VCaP (cell line): ENCODE results near the gene PKN1.

ENCODE experiments used
- H3K27ac ChIP-seq: fragments of 450-650 bp; 2 replicates; pipeline ENCODE4 v1.5.1; 2017
- TF ChIP-seq, protein P1 (sequence below): fragments of 450-650 bp; conservative IDR thresholded peaks from 2 replicates; pipeline ENCODE4 v1.5.1; 2017; ENCODE audit warnings: mild to moderate bottlenecking, moderate library complexity

The PKN1 gene

GRCh38 chr19:14409146-14410023 lies 23.7 kb upstream of the PKN1 start:
- TF ChIP-seq, protein P1, sequence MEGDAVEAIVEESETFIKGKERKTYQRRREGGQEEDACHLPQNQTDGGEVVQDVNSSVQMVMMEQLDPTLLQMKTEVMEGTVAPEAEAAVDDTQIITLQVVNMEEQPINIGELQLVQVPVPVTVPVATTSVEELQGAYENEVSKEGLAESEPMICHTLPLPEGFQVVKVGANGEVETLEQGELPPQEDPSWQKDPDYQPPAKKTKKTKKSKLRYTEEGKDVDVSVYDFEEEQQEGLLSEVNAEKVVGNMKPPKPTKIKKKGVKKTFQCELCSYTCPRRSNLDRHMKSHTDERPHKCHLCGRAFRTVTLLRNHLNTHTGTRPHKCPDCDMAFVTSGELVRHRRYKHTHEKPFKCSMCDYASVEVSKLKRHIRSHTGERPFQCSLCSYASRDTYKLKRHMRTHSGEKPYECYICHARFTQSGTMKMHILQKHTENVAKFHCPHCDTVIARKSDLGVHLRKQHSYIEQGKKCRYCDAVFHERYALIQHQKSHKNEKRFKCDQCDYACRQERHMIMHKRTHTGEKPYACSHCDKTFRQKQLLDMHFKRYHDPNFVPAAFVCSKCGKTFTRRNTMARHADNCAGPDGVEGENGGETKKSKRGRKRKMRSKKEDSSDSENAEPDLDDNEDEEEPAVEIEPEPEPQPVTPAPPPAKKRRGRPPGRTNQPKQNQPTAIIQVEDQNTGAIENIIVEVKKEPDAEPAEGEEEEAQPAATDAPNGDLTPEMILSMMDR, result no peak
- H3K27ac ChIP-seq, result no peak overlapping the region

GRCh38 chr19:14410091-14411051 lies 22.7 kb upstream of the PKN1 start:
- no peak overlapping the region for H3K27ac ChIP-seq
- TF ChIP-seq, protein P1, result no peak

DNA sequence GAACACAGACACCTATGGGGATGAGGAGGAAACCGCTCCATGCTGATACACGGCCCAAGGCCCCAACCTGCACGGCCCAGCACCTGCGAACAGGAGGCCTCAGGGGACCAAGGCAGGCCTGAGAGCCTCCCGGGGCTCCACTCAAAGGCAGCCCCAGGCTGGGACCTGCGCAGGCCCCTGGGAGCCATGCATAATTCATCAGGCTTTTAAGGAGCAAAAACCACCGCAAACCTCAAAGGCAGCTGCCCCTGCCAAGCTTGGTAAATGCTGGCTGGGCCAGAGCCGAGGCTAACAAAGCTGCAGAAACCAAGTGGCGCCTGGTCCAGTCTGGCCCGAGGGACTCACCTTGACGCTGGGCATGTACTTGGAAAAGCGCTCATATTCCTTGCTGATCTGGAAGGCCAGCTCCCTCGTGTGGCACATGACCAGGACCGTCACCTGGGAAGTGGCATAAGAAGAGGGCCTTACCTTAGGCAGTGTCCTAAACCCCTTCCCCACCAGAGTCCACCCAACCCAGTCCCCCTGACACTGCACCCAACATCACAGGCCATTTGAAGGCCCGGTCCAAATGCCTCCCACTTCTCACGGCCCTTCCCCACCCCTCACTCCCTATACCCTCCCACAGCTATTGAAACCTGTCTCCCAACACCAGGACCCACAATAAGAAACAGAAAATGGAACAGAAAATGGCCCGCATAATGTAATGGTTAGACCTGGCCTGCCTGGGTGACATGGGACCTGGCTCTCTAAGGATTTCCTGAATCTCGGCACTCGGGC lies 21.8 kb upstream of the PKN1 start:
- no peak overlapping the region for H3K27ac ChIP-seq

DNA sequence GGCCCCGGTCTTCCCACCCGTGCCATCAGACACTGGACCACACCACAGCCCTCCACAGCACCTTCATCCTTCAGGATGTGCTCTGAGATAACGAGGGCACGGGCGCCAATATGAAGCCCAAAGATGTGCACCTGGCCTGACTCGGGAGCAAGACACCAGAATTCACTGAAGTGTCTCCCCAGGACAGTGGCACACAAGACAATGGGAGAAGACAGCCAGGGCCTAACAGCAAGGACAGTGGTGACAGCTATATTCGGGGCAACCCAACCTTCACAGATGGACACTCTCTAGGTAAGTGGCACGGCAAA lies 21.2 kb upstream of the PKN1 start:
- no peak overlapping the region for H3K27ac ChIP-seq
- TF ChIP-seq, protein P1, result no peak

More for the DNA sequence above, 21.8 kb upstream of the PKN1 start:
- TF ChIP-seq, protein P1, result no peak

DNA sequence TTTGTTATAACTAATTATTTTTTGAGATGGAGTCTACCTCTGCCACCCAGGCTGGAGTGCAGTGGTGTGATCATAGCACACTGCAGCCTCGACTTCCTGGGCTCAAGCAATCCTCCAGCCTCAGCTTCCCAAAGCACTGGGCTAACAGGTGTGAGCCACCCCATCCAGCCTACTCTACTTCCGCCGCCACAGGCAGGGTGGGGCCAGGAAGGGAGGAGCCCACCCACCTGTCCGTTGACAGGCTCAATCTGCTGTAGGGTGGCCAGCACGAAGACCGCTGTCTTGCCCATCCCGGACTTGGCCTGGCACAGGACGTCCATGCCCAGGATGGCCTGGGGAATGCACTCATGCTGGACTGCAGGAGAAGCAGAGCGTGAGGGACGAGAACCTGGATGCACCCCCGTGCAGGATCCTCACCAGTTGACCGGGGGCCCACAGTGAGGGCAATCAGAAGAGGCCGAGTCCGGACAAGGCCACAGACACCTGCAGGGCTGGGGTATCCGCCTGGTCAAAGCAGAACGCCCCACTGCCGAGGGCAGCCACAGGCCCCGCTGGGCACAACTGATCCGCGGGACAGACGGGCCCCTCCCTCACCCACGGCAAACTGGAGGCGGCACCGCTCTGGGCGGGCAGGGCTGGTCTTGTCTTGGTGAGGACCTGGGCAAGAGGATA lies 20.6 kb upstream of the PKN1 start:
- no peak overlapping the region for H3K27ac ChIP-seq
- TF ChIP-seq, protein P1, result no peak

DNA sequence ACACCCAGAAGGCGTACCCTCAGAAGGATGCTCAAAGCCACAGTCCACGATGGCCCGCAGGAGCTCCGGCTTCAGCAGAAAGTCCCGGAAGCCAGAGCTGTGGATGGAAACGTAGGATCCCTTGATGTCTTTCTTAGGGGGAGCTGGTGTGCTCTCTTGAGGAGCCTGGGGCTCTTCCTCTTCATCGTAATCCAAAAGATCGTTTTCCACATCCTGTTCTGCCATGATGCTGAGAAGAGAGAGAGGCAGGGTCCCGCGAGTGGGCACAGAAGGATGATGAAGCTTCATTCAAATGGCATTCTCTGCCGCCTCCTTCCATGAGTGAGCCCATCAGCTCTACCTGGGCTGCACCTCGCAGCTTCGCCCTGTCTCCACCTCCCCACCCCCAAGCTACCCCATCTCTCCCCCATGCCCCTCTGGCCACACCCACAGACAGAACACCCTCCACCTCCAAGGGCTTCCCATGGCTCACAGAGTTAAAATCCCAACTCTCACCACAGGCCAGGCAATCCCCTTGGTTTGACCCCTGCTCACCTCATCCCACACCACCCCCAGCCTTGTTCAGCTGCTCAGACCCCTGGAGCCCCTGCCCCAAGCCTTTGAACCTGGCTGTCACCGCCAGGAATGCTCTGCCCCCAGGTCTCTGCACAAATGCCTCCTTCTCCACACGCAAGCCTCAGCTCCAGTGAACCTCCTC lies 20.0 kb upstream of the PKN1 start:
- TF ChIP-seq, protein P1, result no peak
- no peak overlapping the region for H3K27ac ChIP-seq
